OCI-LY1 (cell line): Measurements from ENCODE around the gene AP5S1.
A peak's percentile ranks its signal among the peaks of the same experiment; 100 is the strongest.

Experiments used
- H2AFZ ChIP-seq: fragments of 200-600 bp; sonication (generic), shearing (Covaris generic); 2 replicates; pipeline ENCODE4 v1.6.0; 2014; ENCODE audit warnings: antibody characterized with exemption, mild to moderate bottlenecking, low read length
- H3F3A ChIP-seq: fragments of 200-600 bp; sonication (generic), shearing (Covaris generic); 2 replicates; pipeline ENCODE4 v1.6.0; 2014; ENCODE audit warnings: mild to moderate bottlenecking, antibody characterized with exemption, low read length, moderate library complexity; ENCODE audit not compliant: insufficient read depth
- H3K27ac ChIP-seq: fragments of 200-600 bp; sonication (generic); 2 replicates; pipeline ENCODE4 v1.5.1; 2014; ENCODE audit warnings: low read length, mixed run types, mild to moderate bottlenecking, low read depth; ENCODE audit not compliant: poor library complexity, severe bottlenecking
- H3K27me3 ChIP-seq: fragments of 200-600 bp; sonication (generic); 2 replicates; pipeline ENCODE4 v1.6.0; 2014; ENCODE audit warnings: antibody characterized with exemption, mild to moderate bottlenecking, low read length, moderate library complexity; ENCODE audit not compliant: insufficient read depth
- H3K36me3 ChIP-seq: fragments of 200-600 bp; sonication (generic); 2 replicates; pipeline ENCODE4 v1.6.1; 2014; ENCODE audit warnings: mild to moderate bottlenecking, antibody characterized with exemption, low read length, moderate library complexity, mixed read lengths; ENCODE audit not compliant: insufficient read depth
- H3K4me1 ChIP-seq: fragments of 200-600 bp; sonication (generic); 2 replicates; pipeline ENCODE4 v1.5.1; 2014; ENCODE audit warnings: mild to moderate bottlenecking, low read length, moderate library complexity; ENCODE audit not compliant: insufficient read depth, severe bottlenecking
- H3K4me2 ChIP-seq: fragments of 200-600 bp; sonication (generic), shearing (Covaris generic); 2 replicates; pipeline ENCODE4 v1.6.1; 2014; ENCODE audit warnings: low read length
- H3K4me3 ChIP-seq: fragments of 200-600 bp; sonication (generic); 2 replicates; pipeline ENCODE4 v1.5.1; 2014; ENCODE audit warnings: low read length, low read depth, mild to moderate bottlenecking, mixed read lengths; ENCODE audit not compliant: poor library complexity, severe bottlenecking
- H3K79me2 ChIP-seq: fragments of 200-600 bp; shearing (Covaris generic); 2 replicates; pipeline ENCODE4 v1.6.1; 2016; ENCODE audit warnings: mixed run types, low read length, mixed read lengths; ENCODE audit not compliant: insufficient read depth
- H3K9ac ChIP-seq: fragments of 200-600 bp; sonication (generic), shearing (Covaris generic); 2 replicates; pipeline ENCODE4 v1.6.1; 2014; ENCODE audit warnings: mild to moderate bottlenecking, low read length, mixed read lengths
- H3K9me2 ChIP-seq: fragments of 200-600 bp; sonication (generic), shearing (Covaris generic); 2 replicates; pipeline ENCODE4 v1.6.1; 2014; ENCODE audit warnings: low read depth, mild to moderate bottlenecking, low read length, mixed read lengths
- H3K9me3 ChIP-seq: fragments of 200-600 bp; shearing (Covaris generic); 2 replicates; pipeline ENCODE4 v1.6.1; 2014; ENCODE audit warnings: low read length, mixed read lengths
- H4K20me1 ChIP-seq: fragments of 200-600 bp; sonication (generic), shearing (Covaris generic); 2 replicates; pipeline ENCODE4 v1.6.0; 2016; ENCODE audit warnings: mild to moderate bottlenecking, low read length; ENCODE audit not compliant: insufficient read depth
- EZH2 ChIP-seq: fragments of 200-600 bp; sonication (generic), shearing (Covaris generic); IDR thresholded peaks from 2 replicates; pipeline ENCODE4 v1.8.0; 2017; ENCODE audit warnings: borderline replicate concordance, mixed run types, mild to moderate bottlenecking, antibody characterized with exemption, low read length, moderate library complexity, mixed read lengths
- TF ChIP-seq, protein P1 (sequence below): fragments of 200-600 bp; sonication (generic), shearing (Covaris generic); IDR thresholded peaks from 2 replicates; pipeline ENCODE4 v1.5.1; 2017; ENCODE audit warnings: mild to moderate bottlenecking, antibody characterized with exemption, low read length, moderate library complexity, mixed read lengths

AP5S1 gene

DNA sequence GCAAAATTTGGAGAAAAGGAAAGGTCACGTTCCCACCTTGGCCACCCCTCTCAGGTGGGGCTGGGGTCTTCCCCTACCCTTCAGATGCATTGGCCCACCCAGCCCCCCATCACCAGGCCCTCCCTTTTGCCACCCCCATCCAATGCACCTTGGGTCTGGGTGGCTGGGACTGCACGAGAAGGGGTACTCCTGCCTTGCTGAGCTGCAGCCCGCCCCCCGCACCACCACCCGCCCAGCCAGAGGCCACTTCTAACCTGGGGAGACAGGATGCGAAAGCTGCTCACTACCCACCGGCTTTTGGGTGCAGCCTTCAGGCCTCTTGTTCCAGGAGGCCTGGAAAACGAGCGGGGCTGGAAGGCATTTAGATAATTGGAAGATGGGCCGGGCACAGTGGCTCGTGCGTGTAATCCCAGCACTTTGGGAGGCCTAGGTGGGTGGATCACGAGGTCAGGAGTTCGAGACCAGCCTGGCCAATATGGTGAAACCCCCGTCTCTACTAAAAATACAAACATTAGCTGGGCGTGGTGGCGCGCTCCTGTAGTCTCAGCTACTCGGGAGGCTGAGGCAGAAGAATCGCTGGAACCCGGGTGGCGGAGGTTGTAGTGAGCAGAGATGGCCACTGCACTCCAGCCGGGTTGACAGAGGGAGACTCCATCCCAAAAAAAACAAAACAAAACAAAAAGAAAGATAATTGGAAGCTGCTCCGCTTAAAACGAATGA lies 25.5 kb upstream of the AP5S1 start:
- no peaks in the 10 kb centered on the region for H4K20me1 ChIP-seq
- peak overlapping the region; percentile 92 for H3K4me2 ChIP-seq
- H3K9ac ChIP-seq: peak overlapping the region; percentile 93; the same call in 1 of the 2 replicates
- no peak for TF ChIP-seq EZH2
- TF ChIP-seq, protein P1, sequence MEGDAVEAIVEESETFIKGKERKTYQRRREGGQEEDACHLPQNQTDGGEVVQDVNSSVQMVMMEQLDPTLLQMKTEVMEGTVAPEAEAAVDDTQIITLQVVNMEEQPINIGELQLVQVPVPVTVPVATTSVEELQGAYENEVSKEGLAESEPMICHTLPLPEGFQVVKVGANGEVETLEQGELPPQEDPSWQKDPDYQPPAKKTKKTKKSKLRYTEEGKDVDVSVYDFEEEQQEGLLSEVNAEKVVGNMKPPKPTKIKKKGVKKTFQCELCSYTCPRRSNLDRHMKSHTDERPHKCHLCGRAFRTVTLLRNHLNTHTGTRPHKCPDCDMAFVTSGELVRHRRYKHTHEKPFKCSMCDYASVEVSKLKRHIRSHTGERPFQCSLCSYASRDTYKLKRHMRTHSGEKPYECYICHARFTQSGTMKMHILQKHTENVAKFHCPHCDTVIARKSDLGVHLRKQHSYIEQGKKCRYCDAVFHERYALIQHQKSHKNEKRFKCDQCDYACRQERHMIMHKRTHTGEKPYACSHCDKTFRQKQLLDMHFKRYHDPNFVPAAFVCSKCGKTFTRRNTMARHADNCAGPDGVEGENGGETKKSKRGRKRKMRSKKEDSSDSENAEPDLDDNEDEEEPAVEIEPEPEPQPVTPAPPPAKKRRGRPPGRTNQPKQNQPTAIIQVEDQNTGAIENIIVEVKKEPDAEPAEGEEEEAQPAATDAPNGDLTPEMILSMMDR: no peak
- peak overlapping the region; percentile 86 for H3K4me3 ChIP-seq
- no peaks in the 10 kb centered on the region for H3K27me3 ChIP-seq
- no peaks in the 10 kb centered on the region for H3K9me3 ChIP-seq
- H3K79me2 ChIP-seq: 0 out of 2 replicates have a peak, but pooled peaks cover 6% of the 10 kb centered on the region
- peak overlapping the region; percentile 88 for H3K27ac ChIP-seq
- H3K4me1 ChIP-seq: peaks cover 36% of the 10 kb centered on the region
- H3K9me2 ChIP-seq: no peaks in the 10 kb centered on the region
- no peak overlapping the region for H2AFZ ChIP-seq
- no peaks in the 10 kb centered on the region for H3F3A ChIP-seq
- no peaks in the 10 kb centered on the region for H3K36me3 ChIP-seq

DNA sequence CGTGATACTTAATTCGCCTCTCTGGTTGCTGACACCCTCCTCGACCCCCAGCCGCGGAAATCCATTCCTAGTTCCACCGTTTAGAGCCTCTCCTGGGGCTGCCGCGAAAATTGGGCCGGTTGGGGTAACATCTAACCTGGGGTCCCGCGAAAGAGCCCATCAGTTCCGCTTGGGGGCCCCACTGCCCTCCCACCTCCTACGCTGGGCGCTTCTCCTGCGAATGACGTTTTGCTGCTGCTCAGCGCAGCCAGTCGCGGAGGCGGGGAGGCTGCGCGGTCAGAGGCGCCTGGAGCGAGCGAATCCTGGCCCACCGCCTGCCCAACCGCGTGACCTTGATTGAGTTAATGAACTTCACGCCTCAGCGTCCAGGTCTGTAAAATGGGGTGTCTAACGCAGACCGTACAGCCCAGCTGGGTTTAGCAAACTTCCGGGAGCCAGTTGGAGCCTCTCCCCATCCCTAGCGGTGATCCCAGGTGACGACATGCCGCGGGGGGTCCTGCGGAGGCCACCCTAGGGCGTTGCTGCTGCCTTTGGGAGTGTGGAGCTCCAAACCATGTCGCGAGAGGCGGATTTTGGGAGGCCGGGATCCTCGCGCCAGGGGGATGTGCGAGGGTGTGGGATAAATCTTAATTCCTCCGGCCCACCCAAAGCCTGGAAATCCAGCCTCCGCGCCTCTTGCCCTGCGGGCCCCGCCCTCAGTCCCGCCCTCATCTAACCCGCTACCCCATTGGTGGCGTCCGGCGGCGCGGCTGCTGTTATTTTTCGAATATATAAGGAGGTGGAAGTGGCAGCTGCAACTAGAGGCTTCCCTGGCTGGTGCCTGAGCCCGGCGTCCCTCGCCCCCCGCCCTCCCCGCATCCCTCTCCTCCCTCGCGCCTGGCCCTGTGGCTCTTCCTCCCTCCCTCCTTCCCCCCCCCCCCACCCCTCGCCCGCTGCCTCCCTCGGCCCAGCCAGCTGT lies 24.6 kb upstream of the AP5S1 start, which contains the start of gene CDC25B:
CDC25B (plus strand) TSS at position 800 of the 958 bp plus-strand sequence. CDS start 222 bp downstream, outside the sequence.
- H3K9me2 ChIP-seq: no peaks in the 10 kb centered on the region
- peak within 1 kb of the TSS; percentile 86 for H3K4me3 ChIP-seq
- no peaks in the 10 kb centered on the region for H3K9me3 ChIP-seq
- no peaks in the 10 kb centered on the region for H4K20me1 ChIP-seq
- no peaks in the 10 kb centered on the region for H3K27me3 ChIP-seq
- 0 out of 2 replicates have a peak, but pooled peaks cover 6% of the 10 kb centered on the region for H3K79me2 ChIP-seq
- no peaks in the 10 kb centered on the region for H3F3A ChIP-seq
- peak within 1 kb of the TSS; percentile 96 for H3K9ac ChIP-seq
- peak within 1 kb of the TSS; percentile 77; the same call in 1 of the 2 replicates for H2AFZ ChIP-seq
- H3K27ac ChIP-seq: peak within 1 kb of the TSS; percentile 95
- peaks cover 44% of the 10 kb centered on the region for H3K4me1 ChIP-seq
- TF ChIP-seq, protein P1: peak; percentile 30; the same call in 1 of the 2 replicates
- no peak for TF ChIP-seq EZH2
- H3K4me2 ChIP-seq: peak within 1 kb of the TSS; percentile 95
- H3K36me3 ChIP-seq: peaks cover 9% of the 10 kb centered on the region

DNA sequence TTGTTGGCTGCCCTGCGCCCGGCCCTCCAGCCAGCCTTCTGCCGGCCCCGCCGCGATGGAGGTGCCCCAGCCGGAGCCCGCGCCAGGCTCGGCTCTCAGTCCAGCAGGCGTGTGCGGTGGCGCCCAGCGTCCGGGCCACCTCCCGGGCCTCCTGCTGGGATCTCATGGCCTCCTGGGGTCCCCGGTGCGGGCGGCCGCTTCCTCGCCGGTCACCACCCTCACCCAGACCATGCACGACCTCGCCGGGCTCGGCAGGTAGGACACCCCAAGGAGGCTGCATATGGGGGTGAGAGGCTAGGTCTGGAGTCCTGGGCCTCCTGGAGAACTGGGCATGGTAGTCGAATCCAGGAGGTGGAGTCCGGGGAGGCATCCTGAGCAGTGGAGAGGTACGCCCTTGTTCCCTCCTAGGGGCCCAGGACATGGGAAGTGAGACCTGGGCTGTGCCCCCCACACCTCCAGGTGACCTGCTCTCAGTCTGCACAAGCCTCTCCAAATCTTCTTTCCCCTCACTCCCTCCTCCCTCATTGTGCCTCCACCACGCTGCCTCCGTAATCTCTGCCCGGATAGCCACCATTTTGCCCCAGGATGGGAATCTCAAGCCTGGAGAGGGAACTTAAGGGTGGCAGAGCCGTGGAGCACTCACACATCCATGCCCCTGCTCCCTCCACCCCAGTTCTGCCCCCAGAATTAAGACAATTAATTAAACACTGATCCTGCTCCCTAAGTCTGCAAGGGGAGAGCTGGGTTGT lies 23.7 kb upstream of the AP5S1 start:
- H3K36me3 ChIP-seq: peaks cover 18% of the 10 kb centered on the region
- peak overlapping the region; percentile 96 for H3K9ac ChIP-seq
- H4K20me1 ChIP-seq: no peaks in the 10 kb centered on the region
- H3K9me3 ChIP-seq: no peaks in the 10 kb centered on the region
- peak overlapping the region; percentile 95 for H3K27ac ChIP-seq
- no peak overlapping the region for H2AFZ ChIP-seq
- no peaks in the 10 kb centered on the region for H3F3A ChIP-seq
- H3K4me3 ChIP-seq: peak overlapping the region; percentile 86
- peaks cover 44% of the 10 kb centered on the region for H3K4me1 ChIP-seq
- TF ChIP-seq EZH2: no peak
- TF ChIP-seq, protein P1: no peak
- no peaks in the 10 kb centered on the region for H3K9me2 ChIP-seq
- H3K79me2 ChIP-seq: 0 out of 2 replicates have a peak, but pooled peaks cover 6% of the 10 kb centered on the region
- peak overlapping the region; percentile 95 for H3K4me2 ChIP-seq
- no peaks in the 10 kb centered on the region for H3K27me3 ChIP-seq
